IMR-90 (cell line): ENCODE results near the gene IGDCC3. TPM values are rescaled to one million over a fixed set of nuclear protein-coding genes. Genes with fewer than 3 reads are reported as not detected.
A peak's percentile ranks its signal among the peaks of the same experiment; 100 is the strongest.

Source experiments
- ATAC-seq: fragments of 200-7000 bp; cut with Tn5 transposase; 2 replicates; pipeline ENCODE4 v1.9.1; 2020; ENCODE audit warnings: low read depth, mild to moderate bottlenecking, moderate library complexity
- BruUV-seq: library from RNA; stranded (reverse); fragments of 400-500 nt; replicated peaks from 2 replicates; lab custom pipeline; 2021; lab: Mats Ljungman, UMichigan
- CTCF ChIA-PET: fragments of 300-600 bp; formaldehyde crosslinking; extraction: SDS; loops from one replicate; lab custom pipeline; 2021; ENCODE audit warnings: antibody characterized with exemption; lab: Yijun Ruan, JAX
- POLR2A ChIA-PET: fragments of 300-600 bp; sonication (Branson Sonifier 250); formaldehyde crosslinking; loops from one replicate; lab custom pipeline; 2022; ENCODE audit warnings: antibody characterized with exemption; ENCODE audit not compliant: unreplicated experiment; lab: Charles Lee
- DNase-seq: peaks from one replicate; pipeline ENCODE4 v3.0.0; 2013
- H2AFZ ChIP-seq: replicated peaks from 2 replicates; pipeline ENCODE3; 2013; ENCODE audit warnings: low read length, mild to moderate bottlenecking; ENCODE audit not compliant: poor library complexity
- H2AK5ac ChIP-seq: 2 replicates; pipeline ENCODE4 v1.6.1; 2013; ENCODE audit warnings: low read depth, low read length, inconsistent platforms
- H2AK9ac ChIP-seq: replicated peaks from 2 replicates; pipeline ENCODE3; 2013; ENCODE audit warnings: mild to moderate bottlenecking, low read depth, low read length, moderate library complexity; ENCODE audit not compliant: poor library complexity
- H2BK120ac ChIP-seq: 2 replicates; pipeline ENCODE4 v1.6.1; 2013; ENCODE audit warnings: low read depth, low read length, inconsistent platforms
- H2BK15ac ChIP-seq: 3 replicates; pipeline ENCODE4 v1.6.1; 2013; ENCODE audit warnings: low read depth, low read length, inconsistent platforms
- H2BK20ac ChIP-seq: 2 replicates; pipeline ENCODE4 v1.6.1; 2013; ENCODE audit warnings: low read depth, mild to moderate bottlenecking, inconsistent platforms, low read length, moderate library complexity
- H2BK5ac ChIP-seq: 2 replicates; pipeline ENCODE4 v1.6.1; 2013; ENCODE audit warnings: mild to moderate bottlenecking, low read depth, low read length, inconsistent platforms; ENCODE audit not compliant: poor library complexity, severe bottlenecking
- H3K14ac ChIP-seq: replicated peaks from 2 replicates; pipeline ENCODE4 v1.6.1; 2013; ENCODE audit warnings: low read depth, low read length, inconsistent platforms
- H3K18ac ChIP-seq: 2 replicates; pipeline ENCODE4 v1.6.1; 2013; ENCODE audit warnings: low read depth, low read length, control low read depth
- H3K23ac ChIP-seq: 2 replicates; pipeline ENCODE4 v1.6.1; 2013; ENCODE audit warnings: low read depth, low read length, inconsistent platforms
- H3K27ac ChIP-seq: 2 replicates; pipeline ENCODE4 v1.5.1; 2013; ENCODE audit warnings: mild to moderate bottlenecking, control low read depth, low read length; ENCODE audit not compliant: insufficient read depth
- H3K27me3 ChIP-seq: 2 replicates; pipeline ENCODE4 v1.6.1; 2013; ENCODE audit warnings: low read length; ENCODE audit not compliant: control insufficient read depth, insufficient read depth
- H3K36me3 ChIP-seq: 2 replicates; pipeline ENCODE4 v1.6.1; 2013; ENCODE audit warnings: low read length, mixed read lengths; ENCODE audit not compliant: control insufficient read depth, insufficient read depth
- H3K4ac ChIP-seq: 2 replicates; pipeline ENCODE4 v1.6.1; 2013; ENCODE audit warnings: low read depth, low read length, inconsistent platforms
- H3K4me1 ChIP-seq: 2 replicates; pipeline ENCODE4 v1.6.1; 2013; ENCODE audit warnings: low read length, mixed read lengths; ENCODE audit not compliant: control insufficient read depth, insufficient read depth
- H3K4me2 ChIP-seq: 2 replicates; pipeline ENCODE4 v1.6.1; 2013; ENCODE audit warnings: low read depth, mild to moderate bottlenecking, control low read depth, low read length, moderate library complexity
- H3K4me3 ChIP-seq: 2 replicates; pipeline ENCODE4 v1.5.1; 2013; ENCODE audit warnings: low read depth, mild to moderate bottlenecking, control low read depth, low read length, moderate library complexity; ENCODE audit not compliant: insufficient read depth
- H3K56ac ChIP-seq: 2 replicates; pipeline ENCODE4 v1.6.1; 2013; ENCODE audit warnings: low read length, inconsistent platforms; ENCODE audit not compliant: insufficient read depth; ENCODE audit errors: extremely low read depth
- H3K79me1 ChIP-seq, 2 experiments: 2 replicates each; pipeline ENCODE4 v1.6.1; 2013; ENCODE audit warnings: low read length in 2 of 2, inconsistent platforms in 1 of 2, low read depth in 1 of 2
- H3K9ac ChIP-seq: 2 replicates; pipeline ENCODE4 v1.6.1; 2013; ENCODE audit warnings: low read depth, low read length, control low read depth
- H3K9me1 ChIP-seq: 2 replicates; pipeline ENCODE4 v1.6.1; 2013; ENCODE audit warnings: low read length, inconsistent platforms; ENCODE audit not compliant: insufficient read depth
- H3K9me3 ChIP-seq: 2 replicates; pipeline ENCODE4 v1.6.1; 2013; ENCODE audit warnings: low read length; ENCODE audit not compliant: control insufficient read depth, insufficient read depth
- H4K20me1 ChIP-seq: 2 replicates; pipeline ENCODE4 v1.6.1; 2013; ENCODE audit warnings: low read length, inconsistent platforms; ENCODE audit not compliant: insufficient read depth
- H4K5ac ChIP-seq: 2 replicates; pipeline ENCODE4 v1.6.1; 2013; ENCODE audit warnings: mild to moderate bottlenecking, low read depth, low read length, control low read depth
- H4K8ac ChIP-seq, 2 experiments: 2 replicates each; pipeline ENCODE4 v1.6.1; 2013; ENCODE audit warnings: low read depth in 2 of 2, low read length in 2 of 2, control low read depth in 1 of 2, inconsistent platforms in 1 of 2
- H4K91ac ChIP-seq: 2 replicates; pipeline ENCODE4 v1.6.1; 2013; ENCODE audit warnings: low read depth, low read length, inconsistent platforms; ENCODE audit not compliant: insufficient read depth
- BHLHE40 ChIP-seq: fragments of 150-350 bp; IDR thresholded peaks from 2 replicates; pipeline ENCODE4 v1.6.1; 2016; ENCODE audit warnings: mild to moderate bottlenecking, low read depth, low read length
- CEBPB ChIP-seq: IDR thresholded peaks from 2 replicates; pipeline ENCODE4 v1.6.1; 2012; ENCODE audit warnings: low read depth, low read length, improper control_type of control experiment
- CHD1 ChIP-seq: IDR thresholded peaks from 2 replicates; pipeline ENCODE4 v1.6.1; 2012; ENCODE audit warnings: low read depth, low read length, improper control_type of control experiment
- CTCF ChIP-seq: conservative IDR thresholded peaks from 2 replicates; pipeline ENCODE4 v1.5.1; 2012; ENCODE audit warnings: mild to moderate bottlenecking, low read depth, low read length, improper control_type of control experiment
- FOS ChIP-seq: fragments of 150-350 bp; IDR thresholded peaks from 2 replicates; pipeline ENCODE4 v1.6.1; 2016; ENCODE audit warnings: low read depth, low read length
- MAZ ChIP-seq: IDR thresholded peaks from 2 replicates; pipeline ENCODE4 v1.6.1; 2012; ENCODE audit warnings: low read depth, mild to moderate bottlenecking, low read length, improper control_type of control experiment, moderate library complexity, borderline replicate concordance
- MXI1 ChIP-seq: IDR thresholded peaks from 2 replicates; pipeline ENCODE4 v1.6.1; 2012; ENCODE audit warnings: low read depth, mild to moderate bottlenecking, low read length, moderate library complexity, borderline replicate concordance
- NFE2L2 ChIP-seq: fragments of 150-350 bp; IDR thresholded peaks from 2 replicates; pipeline ENCODE4 v1.6.1; 2016; ENCODE audit warnings: low read depth, mild to moderate bottlenecking, low read length
- POLR2A ChIP-seq: IDR thresholded peaks from 2 replicates; pipeline ENCODE4 v1.6.1; 2012; ENCODE audit warnings: mild to moderate bottlenecking, low read depth, low read length
- RFX5 ChIP-seq: IDR thresholded peaks from 2 replicates; pipeline ENCODE4 v1.8.0; 2012; ENCODE audit warnings: low read depth, mild to moderate bottlenecking, low read length, moderate library complexity
- SMC3 ChIP-seq: fragments of 150-350 bp; IDR thresholded peaks from 2 replicates; pipeline ENCODE4 v1.6.1; 2016; ENCODE audit warnings: low read depth, mild to moderate bottlenecking, antibody characterized with exemption, low read length, moderate library complexity
- whole genome bisulfite sequencing, 2 experiments: methylation state at CpG; one replicate each; pipeline versions ENCODE4 v1.1.5 to v1.1.7; 2013; ENCODE audit warnings: missing lambda C conversion rate in 2 of 2; ENCODE audit not compliant: insufficient read length in 1 of 2; ENCODE audit errors: extremely low coverage in 2 of 2; 5-methylcytosine and 5-hydroxymethylcytosine counted together
- dilution Hi-C: fragments of 300-500 bp; cut with HindIII; formaldehyde crosslinking; loops from one replicate; pipeline ENCODE4 v1.14.3; 2018; ENCODE audit warnings: low sequenced_read_pairs; ENCODE audit not compliant: unreplicated experiment
- in situ Hi-C: fragments of 300-500 bp; cut with MboI; formaldehyde crosslinking; loops from 3 replicates; pipeline ENCODE4 v1.14.3; 2019; ENCODE audit warnings: low sequenced_read_pairs, inconsistent platforms, mixed read lengths
- intact Hi-C: fragments of 100-400 bp; cut with micrococcal nuclease; formaldehyde crosslinking; loops from 2 replicates; pipeline ENCODE4 v1.10.0; 2022
- polyA plus RNA-seq, 3 experiments: library from polyadenylated mRNA; depleted of rRNA; stranded (reverse); fragments of >200 nt; gene quantifications; 2 replicates each; pipeline ENCODE4 v1.2.3, GENCODE V29; 2012; ENCODE audit warnings: low replicate concordance in 1 of 3
- total RNA-seq: library from RNA; depleted of rRNA; stranded (reverse); fragments of >200 nt; gene quantifications from 2 replicates; pipeline ENCODE4 v1.2.3, GENCODE V29; 2012
- TF ChIP-seq, protein P1 (sequence below): fragments of 150-350 bp; IDR thresholded peaks from 2 replicates; pipeline ENCODE4 v1.6.1; 2017; ENCODE audit warnings: mild to moderate bottlenecking, antibody characterized with exemption, low read length, low read depth
- TF ChIP-seq, protein P2 (sequence below): fragments of 150-350 bp; IDR thresholded peaks from 2 replicates; pipeline ENCODE4 v1.6.1; 2016; ENCODE audit warnings: low read depth, mild to moderate bottlenecking, low read length, moderate library complexity, borderline replicate concordance

IGDCC3 gene
- total and polyA plus RNA-seq, 2 of the 4 experiments (the other 2 are of a cell fraction), result 0.18 to 0.19 TPM

- no peak within 1 kb of the TSS for H2AK5ac ChIP-seq
- H2BK20ac ChIP-seq, result peak within 1 kb of the TSS; percentile 11
- H3K27ac ChIP-seq, result peak within 1 kb of the TSS; percentile 56
- H2BK120ac ChIP-seq, result peak within 1 kb of the TSS; percentile 38
- 0% methylated on average over 9 of the region's 24 CpGs; no CpG with 5 or more reads in 1 of the 2 experiments for WGBS, 2 experiments
- H3K79me1 ChIP-seq, result no peaks in the 10 kb centered on the region
- in situ Hi-C loops, result no loop called here
- BruUV-seq, result TSS peak; percentile 99
- H3K23ac ChIP-seq, result peak within 1 kb of the TSS; percentile 39
- peak within 1 kb of the TSS; percentile 67 for H3K9ac ChIP-seq
- peak within 1 kb of the TSS; percentile 97 for H2BK5ac ChIP-seq
- H3K4me3 ChIP-seq, result peak within 1 kb of the TSS; percentile 50
- H3K9me1 ChIP-seq, result 0 out of 2 replicates have a peak, but pooled peaks cover under 1% of the 10 kb centered on the region
- CTCF ChIA-PET, result interaction anchor here (0.7 to 0.8 kb wide), 3 partner anchors 33 to 119 kb away, joined by 3 to 4 read pairs (median 4); partner anchors contain the start of gene CLPX
- peak within 1 kb of the TSS; percentile 90 for H2AFZ ChIP-seq
- POLR2A ChIA-PET, result interaction anchor here (0.5 to 1.2 kb wide), 12 partner anchors 9 to 560 kb away, joined by 3 to 11 read pairs (median 4); partner anchors contain the start of genes CLPX, IGDCC3 and PARP16
- ATAC-seq (peak; percentile 84), DNase-seq (peak; percentile 98)
- peak within 1 kb of the TSS; percentile 65 for H4K5ac ChIP-seq
- H4K91ac ChIP-seq, result peak within 1 kb of the TSS; percentile 42
- H3K18ac ChIP-seq, result peak within 1 kb of the TSS; percentile 50
- no peaks in the 10 kb centered on the region for H3K27me3 ChIP-seq
- H3K36me3 ChIP-seq, result no peaks in the 10 kb centered on the region
- intact Hi-C loops, result loop anchor here (1.0 kb wide), 2 partner anchors 8 to 115 kb away; partner anchors contain the start of gene RNU5A-1
- peak within 1 kb of the TSS; percentile 0 for H2AK9ac ChIP-seq
- H3K4me2 ChIP-seq, result peak within 1 kb of the TSS; percentile 90
- dilution Hi-C loops, result no loop called here
- peak within 1 kb of the TSS; percentile 4; the same call in 1 of the 3 replicates for H2BK15ac ChIP-seq
- peak within 1 kb of the TSS; percentile 83 for H3K4ac ChIP-seq
- H4K20me1 ChIP-seq, result peaks cover 9% of the 10 kb centered on the region
- peak within 1 kb of the TSS; percentile 51 to 87 for H4K8ac ChIP-seq
- H3K4me1 ChIP-seq, result peaks cover 4% of the 10 kb centered on the region
- H3K9me3 ChIP-seq, result no peaks in the 10 kb centered on the region
- H3K56ac ChIP-seq, result peak within 1 kb of the TSS; percentile 79
- H3K14ac ChIP-seq, result peak within 1 kb of the TSS; percentile 3
- TF ChIP-seq SMC3, result peak; percentile 39
- TF ChIP-seq CEBPB, result peak; percentile 79
- TF ChIP-seq, protein P1, sequence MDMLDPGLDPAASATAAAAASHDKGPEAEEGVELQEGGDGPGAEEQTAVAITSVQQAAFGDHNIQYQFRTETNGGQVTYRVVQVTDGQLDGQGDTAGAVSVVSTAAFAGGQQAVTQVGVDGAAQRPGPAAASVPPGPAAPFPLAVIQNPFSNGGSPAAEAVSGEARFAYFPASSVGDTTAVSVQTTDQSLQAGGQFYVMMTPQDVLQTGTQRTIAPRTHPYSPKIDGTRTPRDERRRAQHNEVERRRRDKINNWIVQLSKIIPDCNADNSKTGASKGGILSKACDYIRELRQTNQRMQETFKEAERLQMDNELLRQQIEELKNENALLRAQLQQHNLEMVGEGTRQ, result 0 out of 2 replicates have a peak, but pooled peaks have one; percentile 15
- TF ChIP-seq, protein P2, sequence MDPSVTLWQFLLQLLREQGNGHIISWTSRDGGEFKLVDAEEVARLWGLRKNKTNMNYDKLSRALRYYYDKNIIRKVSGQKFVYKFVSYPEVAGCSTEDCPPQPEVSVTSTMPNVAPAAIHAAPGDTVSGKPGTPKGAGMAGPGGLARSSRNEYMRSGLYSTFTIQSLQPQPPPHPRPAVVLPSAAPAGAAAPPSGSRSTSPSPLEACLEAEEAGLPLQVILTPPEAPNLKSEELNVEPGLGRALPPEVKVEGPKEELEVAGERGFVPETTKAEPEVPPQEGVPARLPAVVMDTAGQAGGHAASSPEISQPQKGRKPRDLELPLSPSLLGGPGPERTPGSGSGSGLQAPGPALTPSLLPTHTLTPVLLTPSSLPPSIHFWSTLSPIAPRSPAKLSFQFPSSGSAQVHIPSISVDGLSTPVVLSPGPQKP, result no peak
- no peak for TF ChIP-seq RFX5
- TF ChIP-seq FOS, result no peak
- peak; percentile 91 for TF ChIP-seq CTCF
- no peak for TF ChIP-seq BHLHE40
- peak; percentile 70 for TF ChIP-seq MAZ
- TF ChIP-seq CHD1, result peak; percentile 97; the same call in 1 of the 2 replicates
- TF ChIP-seq POLR2A, result peak; percentile 100
- TF ChIP-seq MXI1, result no peak
- no peak for TF ChIP-seq NFE2L2
These were observed 73.2 kb downstream of the IGDCC3 start, which contains the start of gene RNU5B-1 for GRCh38 chr15:65304381-65305149. Gene RNU5B-1, plus strand, starts transcription at chr15:65304677.
